Motor neuron (in vitro differentiated cells): ENCODE data around the gene IL17RB. TPM values are rescaled to one million over a fixed set of nuclear protein-coding genes. Genes with fewer than 3 reads are reported as not detected.

Experiments used
- ATAC-seq, 8 experiments: fragments of 200-7000 bp; cut with Tn5 transposase; replicated peaks in 6 of 8; 2 replicates each; pipeline ENCODE4 v1.8.0; 2021; ENCODE audit warnings: mild to moderate bottlenecking in 8 of 8, moderate library complexity in 8 of 8
- H3K27ac ChIP-seq, 2 donors: fragments of 250-450 bp; sonication (Bioruptor Pico); 2 replicates each; pipeline ENCODE4 v1.9.0; 2021; ENCODE audit warnings: antibody characterized with exemption in 2 of 2, mild to moderate bottlenecking in 2 of 2, moderate library complexity in 1 of 2
- H3K4me1 ChIP-seq, 2 donors: fragments of 250-450 bp; sonication (Bioruptor Pico); replicated peaks in 1 of 2; 2 replicates each; pipeline ENCODE4 v1.6.1; 2021; ENCODE audit warnings: antibody characterized with exemption in 2 of 2, mild to moderate bottlenecking in 2 of 2, moderate library complexity in 1 of 2
- H3K4me3 ChIP-seq, 5 donors: fragments of 250-450 bp; sonication (Bioruptor Pico); 2 replicates each; pipeline ENCODE4 v1.9.0; 2021; ENCODE audit warnings: antibody characterized with exemption in 5 of 5, mild to moderate bottlenecking in 5 of 5, moderate library complexity in 4 of 5
- WGBS, 10 experiments: fragments of 450-650 bp; shearing (Covaris generic); methylation state at CpG; one replicate each; pipeline ENCODE4 v1.0.0; 2022; 5-methylcytosine and 5-hydroxymethylcytosine counted together
- in situ Hi-C, 9 experiments: fragments of 400-800 bp; cut with MboI; loops; one replicate each; pipeline ENCODE4 v1.15.0; 2021; ENCODE audit warnings: low sequenced_read_pairs in 9 of 9, low pct_unique_long_range_greater_than_20kb in 2 of 9; ENCODE audit not compliant: unreplicated experiment in 9 of 9
- total RNA-seq, 8 experiments: library from RNA; unstranded; fragments of 300-600 nt; gene quantifications; 2 replicates each; pipeline versions ENCODE4 v1.2.3 to v1.2.4, GENCODE V29; 2022

Gene IL17RB
- total RNA-seq, 8 experiments from 2014 or later = 1.7 to 6.2 (median 2.7) TPM

- Histone ChIP-seq H3K27ac (no peak overlapping the region), H3K4me3 (no peak overlapping the region), H3K4me1 (peaks cover 3 to 7% of the 10 kb centered on the region in 2 donors)
- 0 to 100% (median 83%) methylated on average over 1 of the region's 1 CpG; no CpG with 5 or more reads in 1 of the 10 experiments for WGBS, 10 experiments
- in situ Hi-C loops = no loop called here
- ATAC-seq = no peak
Observed at GRCh38 chr3:53826048-53826447, 20.3 kb upstream of the IL17RB start.

GRCh38 chr3:53828581-53828980 lies 17.8 kb upstream of the IL17RB start:
- in situ Hi-C loops = no loop called here

GRCh38 chr3:53829605-53830004 lies 16.8 kb upstream of the IL17RB start:
- no peak for ATAC-seq
- in situ Hi-C loops = no loop called here
- H3K4me1 ChIP-seq = peaks cover 0 to 1% of the 10 kb centered on the region in 2 donors
- WGBS, 10 experiments = 20 to 100% (median 82%) methylated on average over 1 to 2 of the region's 2 CpGs; no CpG with 5 or more reads in 6 of the 10 experiments
- no peak overlapping the region for H3K27ac ChIP-seq
- H3K4me3 ChIP-seq = no peak overlapping the region

More at GRCh38 chr3:53828581-53828980, 17.8 kb upstream of the IL17RB start:
- 0 to 100% (median 22%) methylated on average over 1 of the region's 1 CpG; no CpG with 5 or more reads in 3 of the 10 experiments for WGBS, 10 experiments
- no peak for ATAC-seq
- no peak overlapping the region for H3K27ac ChIP-seq
- H3K4me3 ChIP-seq = no peak overlapping the region
- peaks cover 3 to 7% of the 10 kb centered on the region in 2 donors for H3K4me1 ChIP-seq

GRCh38 chr3:53830944-53831343 lies 15.4 kb upstream of the IL17RB start:
- peak in 1 of 8 experiments; percentile 92 for ATAC-seq
- Histone ChIP-seq H3K4me1 (no peaks in the 10 kb centered on the region), H3K27ac (no peak overlapping the region), H3K4me3 (no peak overlapping the region)
- WGBS, 10 experiments = 80 to 100% (median 96%) methylated on average over 1 to 5 of the region's 6 CpGs; no CpG with 5 or more reads in 5 of the 10 experiments
- in situ Hi-C loops = no loop called here

GRCh38 chr3:53833053-53833645 lies 13.2 kb upstream of the IL17RB start:
- in situ Hi-C loops = no loop called here
- no peaks in the 10 kb centered on the region for H3K4me1 ChIP-seq
- 40 to 100% (median 83%) methylated on average over 1 to 4 of the region's 9 CpGs; no CpG with 5 or more reads in 3 of the 10 experiments for WGBS, 10 experiments
- no peak overlapping the region for H3K4me3 ChIP-seq
- no peak for ATAC-seq
- H3K27ac ChIP-seq = no peak overlapping the region

GRCh38 chr3:53833700-53834099 lies 12.7 kb upstream of the IL17RB start:
- no peak overlapping the region for H3K27ac ChIP-seq
- in situ Hi-C loops = no loop called here
- no peaks in the 10 kb centered on the region for H3K4me1 ChIP-seq
- H3K4me3 ChIP-seq = no peak overlapping the region
- 71 to 90% (median 88%) methylated on average over 2 to 3 of the region's 5 CpGs; no CpG with 5 or more reads in 7 of the 10 experiments for WGBS, 10 experiments
- no peak for ATAC-seq

GRCh38 chr3:53834429-53835095 lies 11.8 kb upstream of the IL17RB start:
- in situ Hi-C loops = no loop called here
- Histone ChIP-seq H3K4me1 (no peaks in the 10 kb centered on the region), H3K4me3 (no peak overlapping the region), H3K27ac (no peak overlapping the region)
- WGBS, 10 experiments = 49 to 100% (median 92%) methylated on average over 2 to 5 of the region's 6 CpGs; no CpG with 5 or more reads in 2 of the 10 experiments
- no peak for ATAC-seq

- Histone ChIP-seq H3K4me3 (no peak overlapping the region), H3K4me1 (no peaks in the 10 kb centered on the region), H3K27ac (no peak overlapping the region)
- no peak for ATAC-seq
- WGBS, 10 experiments = 40 to 100% (median 57%) methylated on average over 1 of the region's 1 CpG; no CpG with 5 or more reads in 7 of the 10 experiments
- in situ Hi-C loops = no loop called here
Observed at GRCh38 chr3:53835257-53835656, 11.1 kb upstream of the IL17RB start.

- WGBS, 10 experiments = 33 to 100% (median 80%) methylated on average over 1 to 3 of the region's 9 CpGs; no CpG with 5 or more reads in 5 of the 10 experiments
- in situ Hi-C loops = no loop called here
- no peaks in the 10 kb centered on the region for H3K4me1 ChIP-seq
- no peak for ATAC-seq
- no peak overlapping the region for H3K27ac ChIP-seq
- H3K4me3 ChIP-seq = no peak overlapping the region
Observed at GRCh38 chr3:53836084-53836872, 10.1 kb upstream of the IL17RB start.

GRCh38 chr3:53837331-53837730 lies 9.0 kb upstream of the IL17RB start:
- H3K4me3 ChIP-seq = no peak overlapping the region
- ATAC-seq = no peak
- no peak overlapping the region for H3K27ac ChIP-seq
- H3K4me1 ChIP-seq = peaks cover 0 to under 1% of the 10 kb centered on the region in 2 donors
- 70 to 100% (median 90%) methylated on average over 1 to 4 of the region's 10 CpGs; no CpG with 5 or more reads in 4 of the 10 experiments for WGBS, 10 experiments
- in situ Hi-C loops = no loop called here

- 64 to 100% (median 93%) methylated on average over 1 to 5 of the region's 5 CpGs; no CpG with 5 or more reads in 3 of the 10 experiments for WGBS, 10 experiments
Observed at GRCh38 chr3:53841296-53841695, 5.1 kb upstream of the IL17RB start.

GRCh38 chr3:53842436-53843194 lies 3.8 kb upstream of the IL17RB start:
- Histone ChIP-seq H3K27ac (peak overlapping the region in 1 of 2 donors; percentile 29), H3K4me1 (peaks cover 0 to 12% of the 10 kb centered on the region in 2 donors), H3K4me3 (no peak overlapping the region)
- ATAC-seq = peak in 6 of 8 experiments; percentile 17 to 75 (median 70)
- in situ Hi-C loops = no loop called here
- 0 to 90% (median 49%) methylated on average over 2 to 9 of the region's 12 CpGs for WGBS, 10 experiments

More at GRCh38 chr3:53841296-53841695, 5.1 kb upstream of the IL17RB start:
- peaks cover 0 to 12% of the 10 kb centered on the region in 2 donors for H3K4me1 ChIP-seq
- ATAC-seq = no peak
- in situ Hi-C loops = no loop called here
- H3K27ac ChIP-seq = no peak overlapping the region
- no peak overlapping the region for H3K4me3 ChIP-seq
